Measurements from ENCODE around the gene TIMM13. TPM values are rescaled to one million over a fixed set of nuclear protein-coding genes. Genes with fewer than 3 reads are reported as not detected.

The TIMM13 gene
- total RNA-seq, 2 donors from 2014 or later, result 19.4 to 23.4 TPM

- H3K4me3 ChIP-seq, result peak overlapping the region; percentile 79
- ATAC-seq (ENCODE audit: insufficient number of reproducible peaks, low FRiP score, low read depth), result no peak
- no peaks in the 10 kb centered on the region for H3K27me3 ChIP-seq (replicated peaks; ENCODE audit: insufficient read depth)
- no peak for TF ChIP-seq CTCF (IDR thresholded peaks at IDR 0.05)
- no peaks in the 10 kb centered on the region for H3K9me3 ChIP-seq
- H3K36me3 ChIP-seq, result peaks cover 4% of the 10 kb centered on the region
- H3K4me1 ChIP-seq (ENCODE audit: control insufficient read depth in 1 of 2, low read depth in 2 of 2), result peaks cover 8 to 34% of the 10 kb centered on the region in 2 donors
- H3K27ac ChIP-seq, result no peak overlapping the region
- no peak for DNase-seq (ENCODE audit: low spot score)
These were observed 2.4 kb downstream of the TIMM13 start for GRCh38 chr19:2424686-2425621.

GRCh38 chr19:2423915-2424685, 3.3 kb downstream of the TIMM13 start:
- Histone ChIP-seq H3K9me3 (no peaks in the 10 kb centered on the region), H3K4me3 (no peak overlapping the region), H3K4me1 (ENCODE audit: control insufficient read depth in 1 of 2, low read depth in 2 of 2) (peaks cover 8 to 34% of the 10 kb centered on the region in 2 donors), H3K27ac (no peak overlapping the region), H3K27me3 (replicated peaks; ENCODE audit: insufficient read depth) (no peaks in the 10 kb centered on the region), H3K36me3 (peaks cover 4% of the 10 kb centered on the region)
- DNase-seq (ENCODE audit: low spot score) (no peak), ATAC-seq (ENCODE audit: insufficient number of reproducible peaks, low FRiP score, low read depth) (no peak)
- TF ChIP-seq CTCF (IDR thresholded peaks at IDR 0.05), result no peak

GRCh38 chr19:2423071-2423914, 4.1 kb downstream of the TIMM13 start:
- no peak for TF ChIP-seq CTCF (IDR thresholded peaks at IDR 0.05)
- Histone ChIP-seq H3K4me1 (ENCODE audit: control insufficient read depth in 1 of 2, low read depth in 2 of 2) (peaks cover 8 to 28% of the 10 kb centered on the region in 2 donors), H3K36me3 (peaks cover 4% of the 10 kb centered on the region), H3K27ac (no peak overlapping the region), H3K9me3 (no peaks in the 10 kb centered on the region), H3K4me3 (no peak overlapping the region), H3K27me3 (replicated peaks; ENCODE audit: insufficient read depth) (no peaks in the 10 kb centered on the region)
- DNase-seq (ENCODE audit: low spot score) (no peak), ATAC-seq (ENCODE audit: insufficient number of reproducible peaks, low FRiP score, low read depth) (no peak)

GRCh38 chr19:2421581-2422306, 5.6 kb downstream of the TIMM13 start:
- Histone ChIP-seq H3K4me3 (no peak overlapping the region), H3K27ac (no peak overlapping the region)
- ATAC-seq (ENCODE audit: insufficient number of reproducible peaks, low FRiP score, low read depth), result no peak

More at GRCh38 chr19:2421581-2422306, 5.6 kb downstream of the TIMM13 start:
- no peaks in the 10 kb centered on the region for H3K27me3 ChIP-seq (replicated peaks; ENCODE audit: insufficient read depth)
- H3K36me3 ChIP-seq, result peaks cover 9% of the 10 kb centered on the region
- peaks cover 8 to 21% of the 10 kb centered on the region in 2 donors for H3K4me1 ChIP-seq (ENCODE audit: control insufficient read depth in 1 of 2, low read depth in 2 of 2)
- H3K9me3 ChIP-seq, result no peaks in the 10 kb centered on the region
- TF ChIP-seq CTCF (IDR thresholded peaks at IDR 0.05), result no peak
- DNase-seq (ENCODE audit: low spot score), result no peak

All from thoracic aorta (tissue), 2 donors.